NCI-H1417 (cell line): ENCODE data around the gene IGF2BP3.
"Not testable (repeated sequence)": the region's sequence is repeated elsewhere in the genome, so short reads cannot be mapped to it uniquely, and the experiment has no call there.

ENCODE experiments used
- DNase-seq, 3 experiments: peaks; one replicate each; lab custom pipeline; 2025; lab: John Stamatoyannopoulos, UW

IGF2BP3 gene

DNA sequence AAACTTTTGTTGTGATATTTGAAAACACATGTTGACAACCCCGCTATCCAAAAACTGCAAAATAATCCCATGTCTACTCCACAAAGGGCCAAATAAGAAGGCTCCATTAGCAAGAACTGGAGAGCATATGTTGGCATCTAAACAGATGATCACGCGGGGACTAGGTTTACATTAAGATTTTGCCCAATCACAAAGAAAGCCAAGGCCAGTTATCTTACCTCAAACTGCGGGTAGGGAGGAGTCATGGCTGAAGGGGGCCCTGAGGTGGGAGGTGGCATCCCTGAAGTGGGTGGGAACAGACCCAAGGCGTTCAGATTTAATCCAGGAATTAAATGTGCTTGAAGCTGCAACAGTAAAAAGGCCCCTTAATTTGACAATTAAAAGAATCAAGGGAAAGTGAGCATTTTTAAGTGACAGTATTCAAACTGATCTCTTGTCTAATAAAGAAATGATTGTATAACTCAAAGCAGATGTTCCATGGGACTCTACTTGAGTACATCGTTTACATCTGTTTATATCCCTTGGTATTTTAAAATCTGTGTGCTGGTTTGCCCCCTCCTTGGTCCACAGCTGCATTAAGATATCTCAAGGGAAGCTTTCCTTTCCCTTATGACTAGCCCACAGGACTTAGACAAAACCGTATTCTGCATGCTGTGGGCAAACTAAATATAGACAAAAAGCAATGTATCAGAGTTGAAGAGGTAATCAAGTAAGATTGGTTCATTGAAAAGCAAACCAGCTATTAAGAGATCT is 128.3 kb downstream of the IGF2BP3 start:
- no peak for DNase-seq

DNA sequence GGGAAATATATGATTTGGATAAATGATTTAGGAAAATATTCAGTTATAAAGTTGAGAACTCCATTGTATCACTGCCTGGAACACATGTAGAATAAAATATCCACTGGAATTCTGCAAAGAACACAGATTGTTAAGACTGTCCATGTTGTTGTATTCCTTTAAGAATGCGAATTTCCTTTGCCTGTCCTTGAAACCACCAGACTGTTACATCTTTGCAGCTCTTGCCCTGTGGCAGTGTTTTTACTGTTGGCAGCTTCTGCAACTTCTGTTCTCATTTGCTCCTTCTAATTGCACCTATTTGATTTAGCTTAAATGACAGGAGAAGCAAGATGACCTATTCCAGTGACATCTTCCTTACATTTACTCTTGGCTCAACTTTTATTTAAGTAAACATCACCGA is 131.4 kb downstream of the IGF2BP3 start:
- no peak for DNase-seq

DNA sequence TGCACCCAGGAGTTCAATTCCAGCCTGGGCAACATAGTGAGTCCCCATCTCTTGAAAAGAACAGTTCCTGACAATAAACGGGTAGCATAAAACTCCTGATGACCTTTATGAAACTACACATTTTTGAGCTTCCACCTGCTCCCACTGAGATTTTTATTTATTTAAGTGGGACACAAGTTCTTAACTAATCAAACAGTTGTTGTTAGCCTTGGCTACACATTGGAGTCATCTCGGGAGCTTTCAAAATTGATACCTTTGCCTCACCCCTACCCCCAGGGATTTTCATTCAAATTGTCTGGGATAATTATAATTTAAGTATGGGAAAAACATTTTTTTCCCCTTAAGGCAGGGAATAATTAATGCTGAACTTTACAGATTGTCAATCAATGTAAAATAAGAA is 131.9 kb downstream of the IGF2BP3 start:
- no peak for DNase-seq

DNA sequence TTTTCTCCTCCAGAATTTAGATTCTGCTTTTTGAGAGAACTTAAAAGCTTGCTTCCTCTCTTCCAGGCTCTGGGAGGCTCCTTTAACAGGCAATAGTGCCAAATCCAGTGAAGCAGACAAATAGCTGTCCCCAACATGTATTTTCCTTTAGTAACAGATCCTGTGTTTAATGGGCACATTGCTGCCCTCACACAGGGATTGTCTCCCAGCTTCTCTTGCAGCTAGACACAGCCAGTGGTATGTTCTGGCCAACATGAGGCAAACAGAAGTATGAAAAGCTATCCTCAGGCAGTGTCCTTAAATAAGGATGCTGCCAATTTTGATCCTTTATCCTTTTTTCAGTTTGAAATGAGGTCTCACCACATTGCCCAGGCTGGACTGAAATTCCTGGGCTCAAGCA is 132.9 kb downstream of the IGF2BP3 start:
- no peak for DNase-seq

DNA sequence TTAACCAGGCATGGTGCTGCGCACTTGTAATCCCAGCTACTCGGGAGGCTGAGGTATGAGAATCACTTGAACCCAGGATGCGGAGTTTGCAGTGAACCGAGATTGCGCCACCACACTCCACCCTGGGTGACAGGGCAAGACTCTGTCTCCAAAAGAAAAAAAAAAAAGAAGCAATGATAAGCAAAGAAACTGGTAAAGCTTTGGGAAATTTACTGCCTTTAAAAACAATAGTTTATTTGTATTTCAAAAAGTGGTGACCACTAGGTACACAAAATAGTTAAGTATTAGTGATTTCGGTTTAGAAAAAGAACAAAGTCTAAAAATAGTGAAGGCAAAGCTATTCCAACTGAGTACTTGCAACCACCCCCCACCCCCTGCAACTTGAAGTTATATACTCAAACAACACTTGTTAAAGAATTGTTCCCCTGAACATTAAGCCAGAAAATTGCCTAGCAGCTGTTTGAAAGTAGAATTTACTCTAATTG is 133.4 kb downstream of the IGF2BP3 start:
- DNase-seq = no peak

DNA sequence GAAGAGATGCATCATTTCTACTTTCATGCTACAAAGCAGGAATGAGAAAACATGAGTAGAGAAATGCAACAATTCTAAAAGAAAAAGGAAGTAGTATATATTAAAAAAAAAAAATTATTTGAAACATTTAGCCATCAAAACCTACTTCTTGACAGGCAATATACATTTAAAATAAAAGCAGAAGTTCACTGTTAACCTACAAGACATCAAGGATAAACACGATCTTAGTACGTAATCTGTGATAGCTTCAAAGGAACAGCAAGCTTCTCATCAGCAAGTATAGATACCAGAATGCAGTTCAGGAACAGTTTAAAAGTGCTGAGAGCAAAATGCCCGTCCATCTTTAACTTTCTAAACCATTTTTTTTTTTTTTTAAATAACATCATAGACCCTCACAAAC is 134.2 kb downstream of the IGF2BP3 start:
- DNase-seq = no peak

DNA sequence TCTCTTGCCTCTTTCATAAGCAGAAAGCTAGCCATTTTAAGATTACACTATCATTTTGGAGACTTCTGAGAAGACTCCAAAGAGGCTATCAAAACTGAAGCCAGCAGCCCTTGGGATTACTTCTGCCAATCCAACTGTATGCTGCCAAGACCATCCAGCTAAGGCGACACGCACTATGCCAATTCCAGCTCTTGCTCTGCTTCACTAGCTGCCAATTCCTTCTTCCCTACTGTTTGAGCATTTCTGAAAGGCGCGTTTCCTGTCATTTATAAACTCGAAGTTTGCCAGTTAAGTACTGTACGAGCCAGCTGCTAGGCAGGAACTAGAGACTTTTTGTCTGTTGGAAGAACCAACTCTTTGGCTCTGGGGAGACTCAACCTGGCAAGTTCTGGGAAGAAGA is 134.7 kb downstream of the IGF2BP3 start:
- DNase-seq = no peak

DNA sequence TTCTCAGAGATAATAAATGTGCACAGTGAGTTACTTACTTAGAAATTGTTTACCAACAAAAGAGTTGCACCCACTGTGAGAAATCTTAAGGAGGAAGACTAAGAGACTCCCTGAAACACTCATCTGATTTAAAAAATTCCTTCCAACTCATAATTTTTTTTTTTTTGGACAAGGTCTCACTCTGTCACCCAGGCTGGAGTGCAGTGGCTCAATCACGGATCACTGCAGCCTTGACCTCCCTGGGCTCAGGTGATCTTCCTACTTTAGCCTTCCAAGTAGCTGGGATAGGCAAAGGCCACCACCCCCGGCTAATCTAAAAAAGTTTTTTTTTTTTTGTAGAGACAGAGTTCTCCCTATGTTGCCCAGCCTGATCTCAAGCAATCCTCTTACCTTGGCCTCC is 135.2 kb downstream of the IGF2BP3 start:
- DNase-seq = no peak

DNA sequence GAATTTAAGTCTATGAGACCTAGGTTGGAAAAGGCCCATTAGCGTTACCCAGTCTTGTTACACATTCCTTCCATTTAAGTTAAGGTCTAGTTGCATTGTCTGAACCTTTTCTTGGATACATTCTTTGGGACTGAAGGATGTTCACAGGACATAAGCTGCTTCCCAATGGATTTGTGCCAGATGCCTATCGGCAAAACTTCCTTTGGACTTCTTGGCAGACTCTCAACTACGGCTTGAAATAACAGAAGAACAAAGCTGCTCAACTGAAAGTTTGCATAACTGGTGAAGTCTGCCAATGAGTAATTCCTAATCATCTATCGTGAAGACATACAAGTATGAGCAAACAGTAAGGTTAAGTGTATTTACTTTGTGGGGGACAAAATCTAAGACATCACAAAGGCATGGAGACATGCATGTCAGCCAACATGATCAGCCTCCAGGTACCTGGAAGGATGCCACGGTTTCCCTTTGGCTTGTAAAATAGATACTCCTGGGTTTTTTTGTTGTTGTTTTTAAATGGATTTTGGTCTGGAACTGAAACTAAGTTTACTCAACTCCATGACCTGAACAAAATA is 135.7 kb downstream of the IGF2BP3 start:
- DNase-seq = peak in 1 of 3 experiments; percentile 31

DNA sequence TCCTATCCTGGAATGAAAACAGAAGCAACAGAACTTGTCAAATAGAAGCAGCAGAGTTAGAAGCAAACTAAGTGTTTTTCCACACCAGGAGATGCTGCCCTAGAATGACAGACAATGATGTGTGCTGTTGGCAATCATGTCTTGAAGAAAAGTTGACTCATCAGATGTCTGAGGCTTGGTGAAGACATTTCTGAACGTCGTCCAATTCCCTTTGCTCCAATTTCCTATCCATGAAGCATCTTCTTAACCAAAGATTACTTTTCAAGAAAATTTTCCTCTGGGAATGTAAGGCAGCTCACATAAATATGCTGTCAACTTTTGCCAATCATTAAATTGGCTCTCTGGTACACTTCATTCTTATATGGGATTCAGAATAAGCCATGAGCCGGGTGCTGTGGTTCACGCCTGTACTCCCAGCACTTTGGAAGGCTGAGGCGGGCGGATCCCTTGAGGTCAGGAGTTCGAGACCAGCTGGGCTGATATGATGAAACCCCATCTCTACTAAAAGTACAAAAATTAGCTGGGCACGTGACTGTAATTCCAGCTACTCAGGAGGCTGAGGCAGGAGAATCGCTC is 136.5 kb downstream of the IGF2BP3 start:
- DNase-seq = no peak

DNA sequence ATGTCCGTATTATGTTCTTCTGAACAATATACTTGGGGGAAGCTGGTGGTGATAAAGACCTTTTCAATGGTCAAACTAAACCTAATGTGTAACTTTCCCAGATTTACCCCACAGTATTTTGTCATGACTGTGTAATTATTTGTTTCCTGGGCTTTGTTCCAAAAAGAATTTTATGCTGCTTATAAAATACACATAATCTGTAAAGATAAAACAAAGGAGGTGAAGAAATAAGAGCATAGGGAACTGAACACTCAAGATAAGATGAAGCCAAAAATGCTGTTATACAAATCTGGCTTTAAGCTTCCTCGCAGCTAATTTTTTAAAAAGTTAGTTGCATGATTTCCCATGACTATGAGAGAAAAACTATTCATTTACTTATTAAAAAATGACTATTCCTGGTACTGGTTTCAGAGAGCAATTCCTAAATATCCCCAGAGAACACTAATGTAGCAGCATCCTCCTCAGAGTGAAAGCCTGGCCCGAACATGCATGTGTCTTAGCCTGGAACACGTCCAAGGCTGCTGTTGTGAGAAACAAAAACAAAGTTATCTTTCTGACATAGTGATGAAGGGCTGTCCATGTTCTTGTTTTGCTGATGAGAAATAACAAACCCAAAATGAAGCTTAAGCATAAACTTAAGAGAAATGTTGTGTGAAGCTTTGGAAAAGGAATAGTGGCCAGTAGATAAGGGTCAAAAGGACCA is 137.2 kb downstream of the IGF2BP3 start:
- DNase-seq = no peak

DNA sequence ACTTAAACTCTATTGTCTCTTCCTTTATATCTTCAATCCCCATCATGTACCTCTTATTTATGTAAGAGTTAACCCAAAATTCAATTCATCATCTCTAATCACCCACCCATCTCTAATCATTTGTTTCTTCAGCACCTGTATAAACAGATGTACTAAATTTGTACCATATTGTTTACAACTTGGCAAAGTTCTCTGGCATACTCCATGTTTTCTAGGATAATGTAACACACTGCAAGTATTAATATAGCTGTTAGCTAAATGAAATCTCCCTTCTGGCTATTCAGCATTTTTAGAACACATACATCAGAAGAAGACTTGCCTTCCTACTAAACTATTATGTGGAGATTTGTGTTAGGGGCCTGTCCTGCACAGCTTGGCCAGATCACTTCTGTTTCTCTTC is 138.1 kb downstream of the IGF2BP3 start:
- DNase-seq = no peak

DNA sequence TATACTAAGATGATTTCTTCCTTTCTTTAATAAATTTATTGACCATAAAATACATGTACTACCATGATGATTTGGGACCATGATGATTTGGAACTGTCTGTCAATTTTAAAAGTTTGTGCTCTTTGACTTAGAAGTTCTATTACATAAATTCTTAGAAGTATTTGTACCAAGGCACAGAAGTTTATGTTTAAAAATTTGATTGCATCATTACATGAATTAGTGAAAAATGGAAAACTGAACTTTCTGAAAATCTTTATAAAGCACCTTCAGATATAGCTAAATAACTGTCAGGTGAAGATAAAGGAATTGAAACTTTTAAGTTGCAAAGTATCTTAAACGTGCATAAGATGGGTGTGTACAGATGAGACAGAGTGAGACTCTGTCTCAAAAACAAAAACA is 139.2 kb downstream of the IGF2BP3 start:
- DNase-seq = no peak

DNA sequence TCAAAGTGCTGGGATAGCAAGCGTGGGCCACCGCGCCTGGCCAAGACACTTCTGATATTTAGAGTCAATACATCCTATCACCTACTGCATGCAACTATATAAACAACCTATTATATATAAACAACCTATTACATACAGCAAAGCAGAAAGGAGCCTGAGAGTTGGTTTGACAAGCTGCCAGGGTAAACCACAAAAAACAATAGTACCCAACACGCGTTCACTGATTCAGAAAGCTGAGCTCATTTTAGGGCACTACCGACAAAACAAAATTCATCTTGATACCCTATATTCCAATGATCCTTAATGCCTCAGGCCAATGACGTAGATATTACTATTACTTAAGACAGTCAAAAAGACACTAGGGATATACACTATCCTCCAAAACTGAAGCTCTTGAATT is 154.9 kb downstream of the IGF2BP3 start:
- DNase-seq = no peak

DNA sequence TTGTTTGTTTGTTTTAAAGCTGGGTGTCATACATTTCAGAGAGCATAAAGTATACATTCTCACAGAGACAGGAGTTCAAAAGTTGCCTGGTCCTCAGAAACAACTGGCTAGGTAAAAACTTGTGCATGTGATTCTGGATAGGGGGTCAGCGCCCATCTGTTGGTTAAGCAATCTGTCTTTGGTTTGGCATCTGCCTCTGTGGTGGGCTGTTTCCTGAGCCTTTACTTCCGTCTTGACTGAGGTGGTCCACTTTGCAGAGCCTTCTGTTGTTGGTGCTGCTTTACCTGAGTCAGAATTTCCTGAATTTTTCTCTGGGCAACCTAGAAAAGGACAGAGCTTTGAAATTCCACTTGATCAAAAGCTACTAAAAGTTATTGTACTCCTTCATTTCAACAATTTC is 158.2 kb downstream of the IGF2BP3 start:
- DNase-seq = not testable (repeated sequence)

DNA sequence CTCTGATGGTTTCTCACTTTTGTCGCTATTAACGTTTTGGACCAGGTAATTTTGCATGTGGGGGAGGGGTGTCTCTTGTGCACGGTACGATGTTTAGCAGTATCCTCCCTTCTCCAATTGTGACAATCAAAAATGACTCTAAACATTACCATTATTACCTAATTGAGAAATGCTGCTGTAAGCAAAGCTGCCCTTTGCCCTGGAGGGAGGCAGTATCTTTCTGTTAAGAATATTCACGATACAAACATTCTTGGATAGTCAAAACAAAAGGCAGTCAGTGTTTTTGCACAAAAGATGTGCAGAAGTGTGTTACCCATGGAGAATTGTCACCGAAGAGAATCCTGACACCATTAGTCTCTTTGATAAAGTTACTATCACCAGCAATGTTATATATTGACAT is 161.5 kb downstream of the IGF2BP3 start:
- no peak for DNase-seq

DNA sequence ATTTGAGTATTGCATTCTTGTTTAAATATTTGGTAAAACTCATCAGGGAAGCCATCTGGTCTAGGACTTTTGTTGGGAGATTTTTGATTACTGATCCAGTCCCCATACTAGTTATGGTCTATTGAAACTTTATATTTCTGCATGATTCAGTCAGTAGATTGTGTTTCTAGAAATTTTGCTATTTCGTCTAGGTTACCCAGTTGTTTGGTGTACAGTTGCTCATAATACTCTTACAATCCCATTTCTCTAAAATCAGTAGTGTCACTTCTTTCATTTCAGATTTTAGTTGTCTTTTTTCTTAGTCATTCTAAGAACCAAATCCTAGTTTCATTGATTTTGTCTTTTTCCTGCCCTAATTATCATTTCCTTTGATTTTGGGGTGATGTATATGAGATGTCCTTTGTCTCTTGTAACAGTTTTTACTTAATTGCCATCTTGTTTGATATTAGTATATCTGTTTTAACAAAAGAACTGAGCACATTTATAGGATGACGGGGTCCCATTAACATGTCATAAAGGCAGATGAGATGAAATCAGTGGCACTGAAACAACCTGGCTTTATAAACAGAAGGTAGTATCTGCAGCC is 163.3 kb downstream of the IGF2BP3 start:
- no peak for DNase-seq

DNA sequence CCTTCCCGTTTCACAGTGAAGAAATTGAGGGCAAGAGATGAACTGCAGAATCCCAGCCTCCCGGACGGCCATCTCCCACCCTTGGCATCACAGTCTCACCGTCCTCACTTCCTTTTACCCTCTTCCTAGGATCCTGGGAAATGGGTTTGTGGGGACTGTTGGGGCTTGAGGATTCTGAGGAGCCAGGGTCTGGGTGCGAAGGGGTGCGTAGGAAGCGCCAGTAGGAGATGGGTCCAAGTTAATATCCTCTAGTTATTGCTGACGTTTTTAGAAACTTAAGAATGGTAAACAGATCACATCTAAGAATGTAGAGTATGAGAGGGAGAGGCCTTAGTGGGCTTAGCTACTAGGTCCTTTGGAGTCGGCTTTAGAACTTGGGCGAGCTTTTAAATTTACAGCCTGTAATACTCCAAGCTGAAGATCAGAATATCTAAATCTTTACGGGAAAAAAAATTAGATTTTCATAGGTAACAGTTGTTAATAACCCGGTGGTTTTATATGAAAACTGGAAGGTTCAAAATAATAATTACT is 170.5 kb downstream of the IGF2BP3 start:
- DNase-seq = no peak

DNA sequence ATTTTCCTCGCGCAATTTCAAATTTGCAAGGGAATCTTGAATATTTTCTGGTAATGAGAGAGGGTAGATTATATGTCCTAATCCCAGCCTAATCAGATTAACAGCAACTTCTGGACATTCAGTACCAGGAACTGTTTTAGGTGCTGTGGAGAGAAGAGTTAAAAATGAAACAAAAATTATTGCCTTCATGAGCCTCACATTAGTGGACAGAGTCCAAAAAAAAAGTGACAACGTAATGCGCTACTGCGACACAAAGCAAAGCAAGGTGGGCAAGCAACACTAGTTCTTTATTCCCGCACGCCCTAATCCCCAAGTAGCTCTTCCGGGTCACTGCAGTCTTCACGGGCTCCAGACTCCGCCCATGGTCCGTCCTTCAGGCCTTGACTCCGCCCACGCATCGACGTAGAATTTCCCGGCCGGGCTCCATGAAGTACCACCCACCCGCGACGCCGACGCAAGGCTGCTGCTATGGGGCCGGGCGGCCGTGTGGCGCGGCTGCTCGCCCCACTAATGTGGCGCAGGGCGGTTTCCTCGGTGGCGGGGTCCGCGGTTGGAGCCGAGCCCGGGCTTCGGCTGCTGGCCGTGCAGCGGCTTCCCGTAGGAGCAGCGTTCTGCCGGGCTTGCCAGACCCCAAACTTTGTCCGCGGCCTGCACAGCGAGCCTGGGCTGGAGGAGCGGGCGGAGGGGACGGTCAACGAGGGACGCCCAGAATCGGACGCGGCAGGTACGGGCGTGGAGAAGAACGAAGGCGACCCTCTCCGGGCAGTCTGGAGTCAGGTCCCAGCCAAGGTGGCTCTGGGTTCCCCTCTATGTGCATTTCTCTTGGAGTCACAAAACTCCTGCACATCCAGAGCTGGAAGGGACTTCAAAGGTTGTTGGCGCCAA is 171.2 kb downstream of the IGF2BP3 start, which contains the start of gene MALSU1:
Gene MALSU1, plus strand, starts transcription at position 455 of the 885 bp plus-strand sequence. Its CDS starts 14 bp downstream, at position 469.
- DNase-seq = peak; percentile 96 to 99 (median 98)

DNA sequence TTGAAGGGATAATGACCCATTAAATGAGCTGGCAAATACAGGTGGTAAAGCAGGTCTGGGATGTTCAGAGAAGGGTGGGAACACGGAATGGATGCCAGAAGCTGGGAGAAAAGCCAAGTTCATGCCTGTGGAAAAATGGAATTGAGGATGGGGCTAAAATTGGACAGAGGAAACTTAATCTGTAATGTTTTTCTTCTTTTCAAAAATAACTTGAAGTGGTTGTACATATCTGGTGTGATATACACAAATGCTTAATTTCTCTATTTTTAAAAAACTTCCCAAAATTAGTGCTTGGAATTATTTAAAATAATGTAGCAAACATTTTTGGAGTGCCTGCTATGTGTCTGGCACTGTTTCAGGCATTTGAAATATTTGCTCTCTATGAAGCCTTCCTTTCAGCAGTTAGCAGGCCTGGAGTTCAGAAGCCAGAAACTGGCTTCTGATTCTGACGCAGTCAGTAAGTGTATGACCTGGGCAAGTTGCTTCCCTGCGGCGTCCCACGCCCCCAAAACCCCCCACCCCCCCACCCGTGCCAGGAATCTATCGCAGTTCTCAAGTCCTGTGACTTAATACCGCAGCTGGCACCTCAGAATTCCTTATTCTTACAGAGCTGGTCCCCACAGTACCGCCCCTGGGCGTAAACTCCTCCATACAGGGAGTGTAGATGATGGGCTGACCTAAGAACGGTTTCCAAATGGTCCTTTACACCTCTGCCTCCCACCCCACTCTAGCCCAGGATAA is 172.0 kb downstream of the IGF2BP3 start:
- DNase-seq = no peak
